Skeletal muscle cell (primary cell): ENCODE results near the gene PRAMEF13.
"Not testable (repeated sequence)": the region's sequence is repeated elsewhere in the genome, so short reads cannot be mapped to it uniquely, and the experiment has no call there.

Experiments used
- DNase-seq: peaks from one replicate; pipeline ENCODE4 v3.0.0-alpha.2; 2010; ENCODE audit warnings: low read depth
- H3K4me3 ChIP-seq: 2 replicates; pipeline ENCODE4 v1.5.1; 2011; ENCODE audit warnings: low read depth, mild to moderate bottlenecking, control low read depth, low read length, moderate library complexity

PRAMEF13 gene, protein sequence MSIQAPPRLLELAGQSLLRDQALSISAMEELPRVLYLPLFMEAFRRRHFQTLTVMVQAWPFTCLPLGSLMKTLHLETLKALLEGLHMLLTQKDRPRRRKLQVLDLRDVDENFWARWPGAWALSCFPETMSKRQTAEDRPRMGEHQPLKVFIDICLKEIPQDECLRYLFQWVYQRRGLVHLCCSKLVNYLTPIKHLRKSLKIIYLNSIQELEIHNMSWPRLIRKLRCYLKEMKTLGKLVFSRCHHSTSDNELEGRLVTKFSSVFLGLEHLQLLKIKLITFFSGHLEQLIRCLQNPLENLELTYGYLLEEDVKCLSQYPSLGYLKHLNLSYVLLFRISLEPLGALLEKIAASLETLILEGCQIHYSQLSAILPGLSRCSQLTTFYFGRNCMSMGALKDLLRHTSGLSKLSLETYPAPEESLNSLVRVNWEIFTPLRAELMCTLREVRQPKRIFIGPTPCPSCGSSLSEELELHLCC

GRCh38 chr1:13201309-13201708 is at the start of gene PRAMEF13:
PRAMEF13 (minus strand) TSS chr1:13201409; CDS start chr1:13199589, 1,820 bp downstream.
- not testable (repeated sequence) for H3K4me3 ChIP-seq, DNase-seq

DNA sequence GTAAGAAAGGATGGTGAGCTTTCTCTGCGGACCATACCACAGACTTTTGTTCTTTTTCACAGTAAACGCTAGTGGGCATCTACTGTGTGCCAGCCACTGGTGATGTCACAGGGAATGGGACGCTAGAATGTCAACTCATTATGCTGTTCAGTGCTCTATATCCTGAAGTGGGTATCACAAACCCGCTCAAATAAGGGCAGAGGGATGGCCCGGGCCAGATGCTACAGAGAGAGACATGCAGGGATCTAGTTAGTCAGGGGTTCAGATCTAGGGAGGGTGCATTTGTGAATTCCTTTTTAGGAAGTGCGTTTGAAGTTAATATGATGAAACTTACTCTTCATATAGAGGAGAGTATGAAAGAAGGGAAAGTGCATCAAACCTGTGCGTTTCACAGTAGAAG is 45.9 kb upstream of the PRAMEF13 start:
- H3K4me3 ChIP-seq, DNase-seq: not testable (repeated sequence)

- H3K4me3 ChIP-seq, DNase-seq: not testable (repeated sequence)
These were observed 45.3 kb upstream of the PRAMEF13 start for GRCh38 chr1:13246554-13246871.

- H3K4me3 ChIP-seq, DNase-seq: not testable (repeated sequence)
These were observed 44.8 kb upstream of the PRAMEF13 start for GRCh38 chr1:13245841-13246553.

- not testable (repeated sequence) for H3K4me3 ChIP-seq
These were observed 42.5 kb upstream of the PRAMEF13 start for GRCh38 chr1:13243536-13244263.

GRCh38 chr1:13239633-13240032 is 38.4 kb upstream of the PRAMEF13 start:
- not testable (repeated sequence) for DNase-seq, H3K4me3 ChIP-seq

More at GRCh38 chr1:13243536-13244263, 42.5 kb upstream of the PRAMEF13 start:
- not testable (repeated sequence) for DNase-seq

DNA sequence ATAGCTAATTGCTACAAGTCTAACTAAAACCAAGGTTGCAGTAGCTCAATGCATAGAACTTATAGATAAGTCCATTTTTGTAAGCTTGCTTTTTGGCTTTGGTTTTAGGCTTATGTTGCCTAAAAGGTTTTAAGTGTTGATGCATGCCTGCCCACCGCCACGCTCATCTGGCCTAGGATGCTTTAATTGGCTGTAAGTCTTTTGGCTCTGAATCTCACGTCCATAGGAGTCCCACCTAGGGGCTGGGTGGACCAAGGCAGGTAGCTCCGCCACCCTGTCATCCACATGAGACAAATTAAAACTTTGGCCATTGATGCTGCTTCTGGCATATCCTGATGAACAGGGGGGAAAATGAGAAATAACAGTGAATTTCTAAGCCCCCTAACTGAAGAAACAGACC is 36.4 kb upstream of the PRAMEF13 start:
- DNase-seq, H3K4me3 ChIP-seq: not testable (repeated sequence)

- DNase-seq, H3K4me3 ChIP-seq: not testable (repeated sequence)
These were observed 32.8 kb upstream of the PRAMEF13 start for GRCh38 chr1:13234057-13234456.

DNA sequence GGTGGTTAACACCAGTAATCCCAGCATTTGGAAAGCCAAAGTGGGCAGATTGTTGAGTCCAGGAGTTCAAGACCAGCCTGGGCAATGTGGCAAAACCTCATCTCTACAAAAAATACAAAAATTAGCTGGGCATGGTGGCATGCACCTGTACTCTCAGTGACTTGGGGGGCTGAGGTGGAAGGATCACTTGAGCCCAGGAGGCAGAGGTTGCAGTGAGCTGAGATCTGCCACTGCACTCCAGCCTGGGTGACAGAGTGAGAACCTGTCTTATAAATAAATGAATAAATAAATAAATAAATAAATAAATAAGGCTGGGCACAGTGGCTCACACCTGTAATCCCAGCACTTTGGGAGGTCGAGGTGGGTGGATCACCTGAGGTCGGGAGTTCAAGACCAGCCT is 30.8 kb upstream of the PRAMEF13 start:
- DNase-seq, H3K4me3 ChIP-seq: not testable (repeated sequence)

DNA sequence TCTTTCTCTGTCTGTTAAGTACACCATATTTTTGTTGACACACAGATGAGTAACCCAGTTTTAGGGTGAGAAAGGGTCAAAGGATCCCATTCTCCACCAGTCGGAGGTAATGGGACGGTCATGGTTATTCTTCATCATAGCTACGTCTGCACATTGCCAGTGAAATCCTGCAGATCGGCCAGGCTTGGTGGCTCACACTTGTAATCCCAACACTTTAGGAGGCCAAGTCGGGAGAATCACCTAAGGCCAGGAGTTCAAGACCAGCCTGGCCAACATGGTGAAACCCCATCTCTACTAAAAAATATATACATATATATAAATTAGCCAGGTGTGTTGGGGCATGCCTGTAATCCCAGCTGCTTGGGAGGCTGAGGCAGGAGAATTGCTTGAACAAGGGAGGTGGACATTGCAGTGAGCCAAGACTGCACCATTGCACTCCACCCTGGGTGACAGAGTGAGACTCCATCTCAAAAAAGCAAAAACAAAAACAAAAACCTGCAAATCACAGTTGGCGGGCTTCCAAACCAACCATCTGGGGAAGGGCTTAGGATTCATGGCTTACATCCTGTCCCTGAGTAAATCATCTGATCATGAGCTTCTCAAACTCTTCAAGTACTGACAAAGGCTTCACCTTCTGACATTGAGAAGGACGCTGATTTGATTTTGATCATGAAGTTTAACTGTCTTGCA is 30.0 kb upstream of the PRAMEF13 start:
- not testable (repeated sequence) for H3K4me3 ChIP-seq, DNase-seq

GRCh38 chr1:13230601-13231000 is 29.4 kb upstream of the PRAMEF13 start:
- DNase-seq, H3K4me3 ChIP-seq: not testable (repeated sequence)

- not testable (repeated sequence) for H3K4me3 ChIP-seq, DNase-seq
These were observed 28.9 kb upstream of the PRAMEF13 start for GRCh38 chr1:13230096-13230495.

DNA sequence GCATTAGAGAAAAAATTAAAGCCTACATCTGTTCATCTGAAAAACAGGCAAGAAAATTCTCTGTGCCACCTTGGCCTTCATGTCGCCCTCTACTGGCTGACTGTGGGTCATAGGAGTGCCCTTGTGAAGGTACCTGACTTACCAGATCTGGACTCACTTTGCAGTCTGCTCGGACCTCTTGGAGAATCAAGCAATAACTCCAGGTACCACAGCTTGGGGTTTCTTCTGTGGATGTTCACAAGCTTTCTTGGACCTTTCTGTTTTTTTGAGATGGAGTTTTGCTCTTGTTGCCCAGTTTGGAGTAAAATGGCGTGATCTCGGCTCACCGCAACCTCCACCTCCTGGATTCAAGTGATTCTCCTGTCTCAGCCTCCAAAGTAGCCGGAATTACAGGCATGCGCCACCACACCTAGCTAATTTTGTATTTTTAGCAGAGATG is 27.2 kb upstream of the PRAMEF13 start:
- H3K4me3 ChIP-seq: no peak overlapping the region
- DNase-seq: no peak

DNA sequence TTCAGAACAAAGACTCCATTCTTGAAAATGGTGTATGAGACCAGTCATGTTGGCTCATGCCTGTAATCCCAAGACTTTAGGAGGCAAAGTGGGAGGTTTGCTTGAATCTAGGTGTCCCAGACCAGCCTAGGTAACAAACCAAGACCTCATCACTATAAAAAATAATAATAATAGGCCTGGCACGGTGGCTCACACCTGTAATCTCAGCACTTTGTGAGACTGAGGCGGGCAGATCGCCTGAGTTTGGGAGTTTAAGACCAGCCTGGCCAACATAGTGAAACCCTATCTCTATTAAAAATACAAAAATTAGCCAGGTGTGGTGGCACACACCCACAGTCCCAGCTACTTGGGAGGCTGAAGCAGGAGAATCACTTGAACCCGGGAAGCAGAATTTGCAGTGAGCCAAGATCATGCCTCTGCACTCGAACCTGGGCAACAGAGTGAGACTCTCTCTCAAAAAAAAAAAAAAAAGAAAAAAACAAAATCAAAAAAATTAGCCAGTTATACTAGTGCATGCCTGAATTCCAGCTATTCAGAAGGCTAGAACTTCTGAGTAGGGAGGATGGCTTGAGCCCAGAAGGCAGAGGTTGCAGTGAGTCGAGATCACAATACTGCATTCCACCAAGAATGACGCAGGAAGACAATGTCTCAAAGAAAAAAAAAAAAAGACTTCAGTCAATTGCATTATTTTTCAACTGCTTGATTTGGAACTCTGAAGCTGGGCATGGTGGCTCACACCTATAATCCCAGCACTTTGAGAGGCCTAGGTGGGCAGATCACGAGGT is 26.3 kb upstream of the PRAMEF13 start:
- H3K4me3 ChIP-seq, DNase-seq: not testable (repeated sequence)

GRCh38 chr1:13225675-13226204 is 24.5 kb upstream of the PRAMEF13 start, which contains the start of gene PRAMEF18:
PRAMEF18 (minus strand) TSS chr1:13226154; CDS start chr1:13226106, 48 bp downstream.
- not testable (repeated sequence) for H3K4me3 ChIP-seq, DNase-seq

DNA sequence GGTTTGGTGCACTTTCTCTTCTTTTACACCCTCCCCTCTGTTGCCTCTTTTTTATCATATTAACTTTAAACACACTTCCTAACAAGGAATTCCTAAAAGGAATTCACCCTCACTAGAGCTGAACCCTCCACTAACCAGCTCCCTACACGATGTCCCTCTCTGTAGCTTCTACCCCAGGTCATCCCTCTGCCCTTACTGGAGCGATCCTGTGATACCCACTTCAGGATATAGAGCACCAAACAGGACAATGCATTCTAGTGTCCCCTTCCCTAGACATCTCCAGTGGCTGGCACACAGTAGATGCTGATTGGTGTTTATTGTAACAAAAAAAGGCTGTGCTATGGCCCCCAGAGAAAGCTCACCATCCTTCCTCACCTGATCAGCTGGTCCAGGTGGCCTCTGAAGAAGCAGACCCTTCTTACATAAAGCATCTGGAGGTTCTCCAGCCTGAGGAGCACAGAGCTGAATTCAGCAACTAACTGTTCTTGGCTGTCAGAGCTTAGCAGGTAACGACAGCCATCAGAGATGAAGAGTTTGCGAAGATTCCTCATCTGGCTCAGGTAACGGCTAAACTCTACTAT is 23.4 kb upstream of the PRAMEF13 start:
- H3K4me3 ChIP-seq: no peak overlapping the region
- DNase-seq: no peak

GRCh38 chr1:13222788-13223187 is 21.6 kb upstream of the PRAMEF13 start:
- not testable (repeated sequence) for H3K4me3 ChIP-seq, DNase-seq

DNA sequence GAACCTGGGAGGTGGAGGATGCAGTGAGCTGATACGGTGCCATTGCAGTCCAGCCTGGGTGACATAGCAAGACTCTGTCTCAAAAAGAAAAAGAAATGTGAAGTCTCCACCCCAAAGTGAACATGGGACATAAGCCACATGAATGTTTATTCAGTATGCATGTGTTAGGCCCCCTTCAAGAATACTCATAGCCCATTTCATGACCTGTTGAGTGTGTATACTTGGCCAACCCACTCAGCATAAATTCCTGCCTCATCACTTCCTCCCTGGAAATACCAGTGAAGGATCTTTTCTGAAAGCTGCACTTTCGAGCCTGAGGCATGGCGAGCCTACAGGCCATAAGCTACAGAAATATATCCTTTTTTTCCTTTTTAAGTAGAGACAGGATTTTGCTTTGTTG is 18.0 kb upstream of the PRAMEF13 start:
- DNase-seq, H3K4me3 ChIP-seq: not testable (repeated sequence)
